Stomach (tissue), 4 donors: ENCODE measurements around the gene DUSP16.

Source experiments
- POLR2A ChIP-seq, 4 donors: fragments of 450-650 bp; IDR thresholded peaks; one replicate each; pipeline ENCODE4 v1.6.1; 2016; ENCODE audit warnings: antibody characterized with exemption in 4 of 4, control low read depth in 2 of 4, mild to moderate bottlenecking in 1 of 4, moderate library complexity in 1 of 4
- POLR2AphosphoS5 ChIP-seq, 3 donors: sonication (generic); formaldehyde crosslinking; IDR thresholded peaks; one replicate each; pipeline ENCODE4 v1.6.1; 2016; ENCODE audit warnings: antibody characterized with exemption in 3 of 3
- TF ChIP-seq, protein P1 (sequence below), 7 experiments: fragments of 450-650 bp in 4 of 7; fragments of 200-600 bp in 3 of 7; sonication (generic) in 3 of 7; IDR thresholded peaks; one replicate each; pipeline ENCODE4 v1.5.1; 2016 to 2019; ENCODE audit warnings: antibody characterized with exemption in 7 of 7, control low read depth in 2 of 7, mild to moderate bottlenecking in 1 of 7

DNA sequence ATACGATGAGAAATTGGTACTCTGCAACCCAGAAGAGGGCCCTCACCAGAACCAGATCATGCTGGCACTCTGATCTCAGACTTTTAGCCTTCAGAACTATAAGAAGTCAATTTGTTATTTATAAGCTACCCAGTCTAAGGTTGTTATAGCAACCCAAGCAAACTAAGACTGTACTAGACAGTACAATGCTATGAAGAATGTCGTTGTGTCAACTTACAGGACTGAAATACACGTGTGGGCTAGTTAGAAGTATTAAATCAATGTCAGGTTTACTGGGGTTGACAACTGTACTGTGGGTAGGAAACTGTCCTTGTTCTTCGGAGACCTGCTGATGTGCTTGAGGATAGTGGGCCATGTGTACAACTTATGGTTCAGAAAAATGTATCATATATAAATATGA is 19.7 kb downstream of the DUSP16 start:
- no peak for TF ChIP-seq POLR2AphosphoS5 (IDR thresholded peaks at IDR 0.05)
- no peak for TF ChIP-seq POLR2A (IDR thresholded peaks at IDR 0.05)
- TF ChIP-seq, protein P1, sequence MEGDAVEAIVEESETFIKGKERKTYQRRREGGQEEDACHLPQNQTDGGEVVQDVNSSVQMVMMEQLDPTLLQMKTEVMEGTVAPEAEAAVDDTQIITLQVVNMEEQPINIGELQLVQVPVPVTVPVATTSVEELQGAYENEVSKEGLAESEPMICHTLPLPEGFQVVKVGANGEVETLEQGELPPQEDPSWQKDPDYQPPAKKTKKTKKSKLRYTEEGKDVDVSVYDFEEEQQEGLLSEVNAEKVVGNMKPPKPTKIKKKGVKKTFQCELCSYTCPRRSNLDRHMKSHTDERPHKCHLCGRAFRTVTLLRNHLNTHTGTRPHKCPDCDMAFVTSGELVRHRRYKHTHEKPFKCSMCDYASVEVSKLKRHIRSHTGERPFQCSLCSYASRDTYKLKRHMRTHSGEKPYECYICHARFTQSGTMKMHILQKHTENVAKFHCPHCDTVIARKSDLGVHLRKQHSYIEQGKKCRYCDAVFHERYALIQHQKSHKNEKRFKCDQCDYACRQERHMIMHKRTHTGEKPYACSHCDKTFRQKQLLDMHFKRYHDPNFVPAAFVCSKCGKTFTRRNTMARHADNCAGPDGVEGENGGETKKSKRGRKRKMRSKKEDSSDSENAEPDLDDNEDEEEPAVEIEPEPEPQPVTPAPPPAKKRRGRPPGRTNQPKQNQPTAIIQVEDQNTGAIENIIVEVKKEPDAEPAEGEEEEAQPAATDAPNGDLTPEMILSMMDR (IDR thresholded peaks at IDR 0.05), result no peak
